GM12878 (cell line): Measurements from ENCODE around the gene LSM12. TPM values are rescaled to one million over a fixed set of nuclear protein-coding genes. Genes with fewer than 3 reads are reported as not detected.

ENCODE experiments used
- ASH2L ChIP-seq: fragments of 300-600, 200-600 bp; sonication (generic); IDR thresholded peaks from 2 replicates; pipeline ENCODE4 v1.6.1; 2017; ENCODE audit warnings: low read depth, mild to moderate bottlenecking, borderline replicate concordance
- CBX5 ChIP-seq: sonication (generic); IDR thresholded peaks from 2 replicates; pipeline ENCODE4 v1.6.1; 2016; ENCODE audit warnings: low read depth, moderate library complexity, mild to moderate bottlenecking, inconsistent platforms
- E2F4 ChIP-seq: IDR thresholded peaks from 2 replicates; pipeline ENCODE4 v1.6.1; 2012; ENCODE audit warnings: low read depth, low read length, improper control_type of control experiment
- E4F1 ChIP-seq: fragments of 450-650 bp; IDR thresholded peaks from 2 replicates; pipeline ENCODE4 v1.6.1; 2018; ENCODE audit warnings: borderline replicate concordance, mild to moderate bottlenecking; ENCODE audit not compliant: partially characterized antibody
- ETV6 ChIP-seq, 2 experiments: fragments of 450-650 bp in 1 of 2; IDR thresholded peaks in 1 of 2; conservative IDR thresholded peaks in 1 of 2; 2 replicates each; pipeline ENCODE4 v1.6.1; 2014; ENCODE audit warnings: antibody characterized with exemption in 1 of 2, borderline replicate concordance in 1 of 2, low read depth in 1 of 2, mild to moderate bottlenecking in 1 of 2, moderate library complexity in 1 of 2
- HDAC6 ChIP-seq: fragments of 200-600 bp; sonication (generic); IDR thresholded peaks from one replicate; pipeline ENCODE4 v1.8.0; 2017; ENCODE audit warnings: antibody characterized with exemption; ENCODE audit not compliant: unreplicated experiment
- MAX ChIP-seq: IDR thresholded peaks from 2 replicates; pipeline ENCODE4 v1.6.1; 2012; ENCODE audit warnings: low read depth, low read length, improper control_type of control experiment
- MEF2B ChIP-seq: fragments of 450-650 bp; IDR thresholded peaks from 2 replicates; pipeline ENCODE4 v1.6.1; 2018; ENCODE audit warnings: mild to moderate bottlenecking, moderate library complexity; ENCODE audit not compliant: partially characterized antibody, poor library complexity, severe bottlenecking
- MTA3 ChIP-seq: IDR thresholded peaks from 2 replicates; pipeline ENCODE4 v1.6.1; 2012; ENCODE audit warnings: low read length, inconsistent platforms, borderline replicate concordance
- MYC ChIP-seq: IDR thresholded peaks from 2 replicates; pipeline ENCODE4 v1.6.1; 2011; ENCODE audit warnings: mild to moderate bottlenecking, low read length, moderate library complexity, inconsistent platforms; ENCODE audit not compliant: insufficient read depth, insufficient replicate concordance, insufficient read length, severe bottlenecking
- NFXL1 ChIP-seq: fragments of 450-650 bp; IDR thresholded peaks from 2 replicates; pipeline ENCODE4 v1.6.1; 2017; ENCODE audit warnings: antibody characterized with exemption, mild to moderate bottlenecking, borderline replicate concordance
- PKNOX1 ChIP-seq: fragments of 450-650 bp; IDR thresholded peaks from 2 replicates; pipeline ENCODE4 v1.6.1; 2016; ENCODE audit warnings: mild to moderate bottlenecking
- RELA ChIP-seq: fragments of 450-650 bp; IDR thresholded peaks from 2 replicates; pipeline ENCODE4 v1.8.0; 2014; ENCODE audit warnings: borderline replicate concordance; ENCODE audit not compliant: partially characterized antibody
- REST ChIP-seq: IDR thresholded peaks from 2 replicates; pipeline ENCODE4 v1.6.1; 2012; ENCODE audit warnings: mild to moderate bottlenecking, low read depth, low read length
- SREBF2 ChIP-seq: IDR thresholded peaks from 2 replicates; pipeline ENCODE4 v1.6.1; 2012; ENCODE audit warnings: mild to moderate bottlenecking, low read length
- YY1 ChIP-seq: IDR thresholded peaks from 2 replicates; pipeline ENCODE4 v1.6.1; 2011; ENCODE audit warnings: low read depth, mild to moderate bottlenecking, low read length
- polyA plus RNA-seq, 11 experiments: library from polyadenylated mRNA; depleted of rRNA in 4 of 11; unstranded in 6 of 11; stranded (reverse) in 5 of 11; fragments of >200 nt; fragmentation: Nextera tagmentation in 4 of 11; fragmentation: Illumina TruSeq in 1 of 11; extraction: Ambion mirVana in 4 of 11; extraction: Trizol in 1 of 11; gene quantifications; 1 replicate in 1 of 11; 2 replicates in 10 of 11; pipeline versions ENCODE4 v1.2.1 to v1.2.3, GENCODE V29; 2011 to 2016; ENCODE audit warnings: inconsistent platforms in 2 of 11, missing spikeins in 2 of 11, low read depth in 1 of 11
- total RNA-seq, 4 experiments: library from RNA; depleted of rRNA in 3 of 4; stranded (reverse); fragments of >200 nt in 3 of 4; fragmentation: Illumina TruSeq in 1 of 4; extraction: Trizol in 1 of 4; gene quantifications; 2 replicates each; pipeline versions ENCODE4 v1.2.1 to v1.2.3, GENCODE V29; 2013 to 2021

Gene LSM12
- total and polyA plus RNA-seq, 10 of the 15 experiments (the other 5 are each of a cell fraction or from before 2014, with no cell fraction given): 51.1 to 206 (median 70.8) TPM

GRCh38 chr17:44070455-44071197, 4.2 kb upstream of the LSM12 start, which contains the start of gene G6PC3 (continued):
- TF ChIP-seq NFXL1 (no peak), PKNOX1 (no peak), RELA (peak; percentile 92), MEF2B (peak; percentile 62), MTA3 (no peak), ETV6 (conservative IDR thresholded peaks at IDR 0.05 in 1 of 2, IDR thresholded peaks at IDR 0.05 in 1 of 2; ENCODE audit: borderline replicate concordance in 1 of 2, low read depth in 1 of 2) (no peak), MAX (peak; percentile 100), YY1 (peak; percentile 65), MYC (peak; percentile 99), CBX5 (no peak), REST (no peak), E4F1 (no peak), HDAC6 (no peak), ASH2L (no peak), E2F4 (no peak), SREBF2 (no peak)
